Neutrophil (primary cell): ENCODE data around the gene JPH3.

Source experiments
- H3K27ac ChIP-seq: fragments of 200-600 bp; sonication (generic); 2 replicates; pipeline ENCODE4 v1.5.1; 2016; ENCODE audit warnings: mild to moderate bottlenecking, moderate library complexity
- H3K27me3 ChIP-seq: fragments of 200-600 bp; sonication (generic); 2 replicates; pipeline ENCODE4 v1.6.0; 2016; ENCODE audit warnings: mild to moderate bottlenecking
- H3K36me3 ChIP-seq: fragments of 200-600 bp; sonication (generic); 2 replicates; pipeline ENCODE4 v1.5.1; 2017
- H3K4me1 ChIP-seq, 2 experiments: fragments of 200-600 bp in 1 of 2; sonication (generic) in 1 of 2; 1 replicate in 1 of 2; 2 replicates in 1 of 2; pipeline versions ENCODE4 v1.5.1 to v1.6.1; 2013 to 2016; ENCODE audit warnings: low read depth in 1 of 2, low read length in 1 of 2, mild to moderate bottlenecking in 1 of 2, moderate library complexity in 1 of 2; ENCODE audit not compliant: control insufficient read depth in 1 of 2, insufficient read depth in 1 of 2
- H3K4me3 ChIP-seq, 2 experiments: fragments of 200-600 bp in 1 of 2; sonication (generic) in 1 of 2; 1 replicate in 1 of 2; 2 replicates in 1 of 2; pipeline ENCODE4 v1.5.1; 2013 to 2016; ENCODE audit warnings: low read depth in 1 of 2, low read length in 1 of 2, mild to moderate bottlenecking in 1 of 2, moderate library complexity in 1 of 2
- H3K9me3 ChIP-seq: fragments of 200-600 bp; sonication (generic); 2 replicates; pipeline ENCODE4 v1.5.1; 2016
- TF ChIP-seq, protein P1 (sequence below): fragments of 200-600 bp; sonication (generic); IDR thresholded peaks from 2 replicates; pipeline ENCODE4 v1.5.1; 2016; ENCODE audit warnings: antibody characterized with exemption

Gene JPH3

DNA sequence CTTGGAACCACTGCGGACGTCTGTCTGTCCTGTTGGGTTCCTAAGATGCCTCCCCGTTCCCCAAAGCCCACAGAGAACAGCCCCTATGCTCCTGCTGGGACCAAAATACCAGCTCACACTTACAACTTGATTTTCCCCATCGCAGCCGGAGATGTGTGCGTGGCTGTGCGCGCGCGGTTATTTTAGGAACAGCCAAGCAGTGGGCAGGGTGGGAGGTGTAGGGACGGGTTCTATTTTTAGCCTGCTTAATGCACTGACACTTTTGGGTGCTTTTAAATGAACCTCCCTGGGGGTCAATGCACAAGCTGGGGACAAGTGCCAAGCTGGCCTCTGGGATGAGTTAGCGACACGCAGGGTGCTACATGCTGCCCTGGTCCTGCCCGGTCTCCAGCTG is 89.4 kb downstream of the JPH3 start:
- H3K4me1 ChIP-seq: no peaks in the 10 kb centered on the region
- no peak overlapping the region for H3K27ac ChIP-seq
- peaks cover 17% of the 10 kb centered on the region for H3K36me3 ChIP-seq
- peaks cover 9% of the 10 kb centered on the region for H3K27me3 ChIP-seq
- TF ChIP-seq, protein P1, sequence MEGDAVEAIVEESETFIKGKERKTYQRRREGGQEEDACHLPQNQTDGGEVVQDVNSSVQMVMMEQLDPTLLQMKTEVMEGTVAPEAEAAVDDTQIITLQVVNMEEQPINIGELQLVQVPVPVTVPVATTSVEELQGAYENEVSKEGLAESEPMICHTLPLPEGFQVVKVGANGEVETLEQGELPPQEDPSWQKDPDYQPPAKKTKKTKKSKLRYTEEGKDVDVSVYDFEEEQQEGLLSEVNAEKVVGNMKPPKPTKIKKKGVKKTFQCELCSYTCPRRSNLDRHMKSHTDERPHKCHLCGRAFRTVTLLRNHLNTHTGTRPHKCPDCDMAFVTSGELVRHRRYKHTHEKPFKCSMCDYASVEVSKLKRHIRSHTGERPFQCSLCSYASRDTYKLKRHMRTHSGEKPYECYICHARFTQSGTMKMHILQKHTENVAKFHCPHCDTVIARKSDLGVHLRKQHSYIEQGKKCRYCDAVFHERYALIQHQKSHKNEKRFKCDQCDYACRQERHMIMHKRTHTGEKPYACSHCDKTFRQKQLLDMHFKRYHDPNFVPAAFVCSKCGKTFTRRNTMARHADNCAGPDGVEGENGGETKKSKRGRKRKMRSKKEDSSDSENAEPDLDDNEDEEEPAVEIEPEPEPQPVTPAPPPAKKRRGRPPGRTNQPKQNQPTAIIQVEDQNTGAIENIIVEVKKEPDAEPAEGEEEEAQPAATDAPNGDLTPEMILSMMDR: no peak
- no peak overlapping the region for H3K4me3 ChIP-seq
- H3K9me3 ChIP-seq: no peaks in the 10 kb centered on the region

DNA sequence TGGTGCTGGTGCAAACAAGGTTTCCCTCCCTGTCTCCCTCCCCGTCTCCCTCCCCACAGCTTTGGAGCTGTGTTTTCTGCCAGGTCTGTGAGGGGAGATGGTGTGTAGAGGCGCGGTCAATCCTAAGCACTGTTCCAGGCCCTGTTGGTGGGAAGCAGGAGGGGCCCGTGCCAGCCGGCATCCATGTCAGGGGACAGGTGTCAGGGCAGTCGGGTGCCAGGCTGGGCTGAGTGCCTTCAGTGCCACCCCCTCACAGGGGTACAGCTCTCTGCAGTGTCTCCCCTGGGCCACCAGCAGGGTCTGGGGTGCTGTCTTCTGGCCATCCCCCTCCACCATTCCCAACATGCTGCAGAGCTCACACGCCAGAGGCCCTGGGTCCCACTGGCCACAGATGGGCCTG is 89.9 kb downstream of the JPH3 start:
- peaks cover 17% of the 10 kb centered on the region for H3K36me3 ChIP-seq
- TF ChIP-seq, protein P1: no peak
- H3K4me1 ChIP-seq: no peaks in the 10 kb centered on the region
- no peak overlapping the region for H3K27ac ChIP-seq
- peaks cover 9% of the 10 kb centered on the region for H3K27me3 ChIP-seq
- H3K9me3 ChIP-seq: no peaks in the 10 kb centered on the region
- H3K4me3 ChIP-seq: no peak overlapping the region

DNA sequence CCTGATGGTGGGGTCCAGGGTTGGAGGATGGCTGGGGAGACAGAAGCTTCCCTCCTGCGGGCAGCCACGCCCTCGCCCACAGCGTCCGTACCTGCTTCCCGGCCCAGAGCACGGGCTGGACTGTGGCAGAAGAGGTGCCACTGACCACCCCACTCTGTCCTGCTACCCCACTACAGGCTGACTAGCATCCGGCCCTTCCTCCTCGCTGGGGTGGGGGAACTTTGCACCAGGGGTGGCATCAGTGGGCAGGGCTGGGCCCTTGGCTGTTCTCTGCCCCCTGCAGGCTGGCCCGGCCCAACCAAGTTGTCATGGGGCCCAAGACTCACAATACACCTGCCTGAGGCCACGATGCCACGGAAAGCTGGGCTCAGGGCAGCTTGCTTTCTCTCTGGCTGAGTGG is 90.4 kb downstream of the JPH3 start:
- no peaks in the 10 kb centered on the region for H3K9me3 ChIP-seq
- H3K27ac ChIP-seq: no peak overlapping the region
- H3K4me1 ChIP-seq: no peaks in the 10 kb centered on the region
- TF ChIP-seq, protein P1: no peak
- no peak overlapping the region for H3K4me3 ChIP-seq
- H3K27me3 ChIP-seq: peaks cover 9% of the 10 kb centered on the region
- H3K36me3 ChIP-seq: peaks cover 17% of the 10 kb centered on the region

GRCh38 chr16:87693827-87694226 is 91.5 kb downstream of the JPH3 start:
- Histone ChIP-seq H3K9me3 (no peaks in the 10 kb centered on the region), H3K4me1 (no peaks in the 10 kb centered on the region), H3K27me3 (peaks cover 9% of the 10 kb centered on the region), H3K27ac (no peak overlapping the region), H3K36me3 (peaks cover 17% of the 10 kb centered on the region), H3K4me3 (no peak overlapping the region)
- TF ChIP-seq, protein P1: no peak

- Histone ChIP-seq H3K4me3 (no peak overlapping the region), H3K27ac (no peak overlapping the region), H3K27me3 (peaks cover 9% of the 10 kb centered on the region), H3K4me1 (no peaks in the 10 kb centered on the region), H3K36me3 (peaks cover 22% of the 10 kb centered on the region), H3K9me3 (no peaks in the 10 kb centered on the region)
- TF ChIP-seq, protein P1: no peak
These were observed 92.3 kb downstream of the JPH3 start for GRCh38 chr16:87694441-87695125.
